Left colon (tissue), 2 donors: ENCODE data around the gene LYPD6B. TPM values are rescaled to one million over a fixed set of nuclear protein-coding genes. Genes with fewer than 3 reads are reported as not detected.

Experiments
- ATAC-seq: fragments of 200-7000 bp; cut with Tn5 transposase; one replicate; pipeline ENCODE4 v1.9.1; 2020; ENCODE audit warnings: mild to moderate bottlenecking, moderate library complexity
- DNase-seq, 2 donors: peaks; one replicate each; pipeline ENCODE4 v3.0.0-alpha.2; 2020
- intact Hi-C, 2 donors: fragments of 100-400 bp; cut with DNase I in 1 of 2; cut with micrococcal nuclease in 1 of 2; formaldehyde crosslinking; loops; one replicate each; pipeline versions ENCODE4 v1.11.2 to v1.14.0; 2022; cut with DNase I, micrococcal nuclease
- total RNA-seq, 2 donors: library from RNA; stranded (reverse); fragmentation: NEBNext Ultra II Directional; extraction: Animal tissue kit (Norgen Biotek cat#: 25700); gene quantifications; one replicate each; pipeline ENCODE4 v1.2.1, GENCODE V29; 2021
- donor health status: DM: no; HTN: no; CAD: no.
- donor health status: DM: yes; HTN: yes; CAD: no.

LYPD6B gene
- total RNA-seq, 2 donors from 2014 or later: 1.7 to 7.0 TPM

- DNase-seq: no peak
- ATAC-seq: peak; percentile 34
- intact Hi-C loops: no loop called here
These were observed 26.5 kb downstream of the LYPD6B start for GRCh38 chr2:149064856-149065630.

- ATAC-seq (no peak), DNase-seq (no peak)
- intact Hi-C loops: no loop called here
These were observed 29.9 kb downstream of the LYPD6B start for GRCh38 chr2:149068225-149068995.

GRCh38 chr2:149068996-149069888 is 30.7 kb downstream of the LYPD6B start:
- intact Hi-C loops: no loop called here
- ATAC-seq: no peak

GRCh38 chr2:149070681-149071320 is 32.3 kb downstream of the LYPD6B start:
- ATAC-seq (no peak), DNase-seq (no peak)
- intact Hi-C loops: no loop called here

More at GRCh38 chr2:149068996-149069888, 30.7 kb downstream of the LYPD6B start:
- DNase-seq: no peak

GRCh38 chr2:149075105-149075504 is 36.6 kb downstream of the LYPD6B start:
- peak; percentile 89 for ATAC-seq
- intact Hi-C loops: no loop called here
- peak in 1 of 2 donors; percentile 22 for DNase-seq

GRCh38 chr2:149075853-149076252 is 37.4 kb downstream of the LYPD6B start:
- no peak for DNase-seq
- no peak for ATAC-seq
- intact Hi-C loops: no loop called here

- DNase-seq: no peak
- no peak for ATAC-seq
- intact Hi-C loops: no loop called here
These were observed 38.4 kb downstream of the LYPD6B start for GRCh38 chr2:149076863-149077412.

- no peak for DNase-seq
- intact Hi-C loops: no loop called here
- no peak for ATAC-seq
These were observed 39.4 kb downstream of the LYPD6B start for GRCh38 chr2:149077861-149078260.

- intact Hi-C loops: no loop called here
- ATAC-seq (no peak), DNase-seq (no peak)
These were observed 41.6 kb downstream of the LYPD6B start for GRCh38 chr2:149080099-149080498.

- intact Hi-C loops: no loop called here
- ATAC-seq: no peak
- DNase-seq: no peak
These were observed 42.5 kb downstream of the LYPD6B start for GRCh38 chr2:149080971-149081370.

GRCh38 chr2:149082079-149082478 is 43.6 kb downstream of the LYPD6B start:
- intact Hi-C loops: no loop called here
- DNase-seq (no peak), ATAC-seq (no peak)

- intact Hi-C loops: no loop called here
- ATAC-seq (no peak), DNase-seq (no peak)
These were observed 44.2 kb downstream of the LYPD6B start for GRCh38 chr2:149082735-149083134.

- DNase-seq: no peak
- ATAC-seq: no peak
- intact Hi-C loops: no loop called here
These were observed 46.7 kb downstream of the LYPD6B start for GRCh38 chr2:149084924-149085795.

GRCh38 chr2:149087751-149088150 is 49.3 kb downstream of the LYPD6B start:
- intact Hi-C loops: no loop called here
- DNase-seq (no peak), ATAC-seq (no peak)

- DNase-seq (no peak), ATAC-seq (no peak)
- intact Hi-C loops: no loop called here
These were observed 50.6 kb downstream of the LYPD6B start for GRCh38 chr2:149089068-149089467.

- ATAC-seq: no peak
- intact Hi-C loops: no loop called here
These were observed 52.2 kb downstream of the LYPD6B start for GRCh38 chr2:149090706-149091105.

GRCh38 chr2:149093579-149093978 is 55.1 kb downstream of the LYPD6B start:
- ATAC-seq (no peak), DNase-seq (no peak)
- intact Hi-C loops: no loop called here

More at GRCh38 chr2:149090706-149091105, 52.2 kb downstream of the LYPD6B start:
- DNase-seq: no peak
